Measurements from ENCODE around the gene SLC18A3.

Gene SLC18A3

DNA sequence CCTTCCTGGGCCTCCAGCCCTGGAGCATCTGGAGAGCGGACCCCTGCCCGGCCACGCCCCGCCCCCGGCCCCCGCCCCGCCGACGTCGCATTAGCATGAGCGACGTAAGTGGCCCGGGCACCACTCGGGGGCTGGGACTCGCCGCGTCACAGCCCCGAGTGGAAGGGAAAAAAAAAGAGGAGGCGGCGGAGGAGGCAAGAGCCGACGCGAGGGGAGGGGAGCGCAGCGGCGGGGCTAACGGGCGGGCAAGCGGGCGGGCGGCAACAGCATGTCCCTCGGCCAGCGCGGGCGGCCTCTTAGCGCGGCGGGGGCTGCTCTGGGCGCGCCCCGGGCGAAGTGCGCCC, at the start of gene SLC18A3:
TSS of gene SLC18A3 (plus strand) at position 197 of the 344 bp plus-strand sequence. CDS start 431 bp downstream, outside the sequence.
- no peak for DNase-seq (ENCODE audit: low spot score)

GRCh38 chr10:49560526-49560925, 49.6 kb upstream of the SLC18A3 start:
- DNase-seq (ENCODE audit: low spot score) = no peak

DNA sequence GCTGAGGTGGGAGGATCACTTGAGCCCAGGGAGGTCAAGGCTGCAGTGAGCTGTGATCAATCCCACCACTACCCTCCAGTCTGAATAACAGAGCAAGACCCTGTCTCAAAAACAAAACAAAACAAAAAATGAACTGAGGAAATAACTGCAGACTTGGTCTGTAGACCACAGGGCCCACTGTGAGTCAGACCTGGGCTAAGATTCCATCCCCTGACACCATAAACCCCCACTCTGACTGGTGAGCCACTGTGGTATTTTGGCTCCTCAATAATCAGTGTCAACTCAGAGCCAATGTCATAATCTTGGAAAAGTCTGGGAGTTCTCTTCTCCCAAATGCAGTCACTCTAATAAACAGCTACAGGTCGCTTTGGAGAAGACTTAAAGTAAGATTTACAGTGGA, 47.2 kb upstream of the SLC18A3 start:
- DNase-seq (ENCODE audit: low spot score) = no peak

DNA sequence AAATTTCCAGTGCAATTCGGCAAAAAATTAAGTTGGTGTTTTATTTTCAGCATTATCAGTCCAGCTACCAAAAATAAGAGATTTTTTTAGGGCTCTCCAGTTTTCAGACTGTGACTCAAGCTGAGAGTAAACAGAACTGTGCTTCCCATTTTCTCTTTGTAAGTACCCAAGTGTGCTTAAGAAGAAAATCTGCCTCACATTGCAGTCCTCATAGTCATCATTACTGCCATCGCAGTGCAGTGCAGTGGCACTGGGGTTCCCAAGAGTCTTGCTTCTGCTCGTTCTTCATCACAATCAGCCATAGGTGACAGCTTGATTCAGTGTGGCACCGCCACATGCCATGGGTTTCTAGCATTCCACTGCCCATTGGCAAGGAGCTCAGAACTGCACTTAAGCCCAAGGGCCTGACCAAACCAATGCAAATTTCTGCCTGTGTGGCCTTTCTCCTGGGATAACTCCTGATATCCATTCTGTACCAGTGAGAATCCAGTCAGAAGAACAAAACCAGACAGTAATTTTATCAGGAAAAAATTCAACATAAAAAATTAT, 45.6 kb upstream of the SLC18A3 start:
- DNase-seq (ENCODE audit: low spot score) = no peak

- DNase-seq (ENCODE audit: low spot score) = no peak
Observed at GRCh38 chr10:49567810-49568209, 42.3 kb upstream of the SLC18A3 start.

DNA sequence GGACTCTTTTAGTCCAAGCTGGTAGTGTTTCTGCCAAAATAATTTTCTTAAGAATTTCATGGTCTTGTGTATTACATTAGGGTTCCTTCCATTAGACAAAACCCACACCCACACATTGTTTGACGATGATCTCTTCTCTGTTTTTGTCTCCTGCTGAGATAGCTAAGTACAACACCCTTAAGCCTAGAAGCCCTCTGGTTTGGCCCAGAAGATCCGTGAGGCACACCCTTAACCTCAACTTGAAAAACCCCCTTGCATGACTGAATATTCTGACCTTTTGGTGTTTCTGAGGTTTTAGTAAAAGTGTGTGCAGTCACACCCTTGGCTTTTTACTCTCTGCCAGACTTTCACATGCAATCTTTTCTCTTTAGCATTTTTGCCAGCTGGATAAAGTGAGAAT, 41.9 kb upstream of the SLC18A3 start:
- no peak for DNase-seq (ENCODE audit: low spot score)

DNA sequence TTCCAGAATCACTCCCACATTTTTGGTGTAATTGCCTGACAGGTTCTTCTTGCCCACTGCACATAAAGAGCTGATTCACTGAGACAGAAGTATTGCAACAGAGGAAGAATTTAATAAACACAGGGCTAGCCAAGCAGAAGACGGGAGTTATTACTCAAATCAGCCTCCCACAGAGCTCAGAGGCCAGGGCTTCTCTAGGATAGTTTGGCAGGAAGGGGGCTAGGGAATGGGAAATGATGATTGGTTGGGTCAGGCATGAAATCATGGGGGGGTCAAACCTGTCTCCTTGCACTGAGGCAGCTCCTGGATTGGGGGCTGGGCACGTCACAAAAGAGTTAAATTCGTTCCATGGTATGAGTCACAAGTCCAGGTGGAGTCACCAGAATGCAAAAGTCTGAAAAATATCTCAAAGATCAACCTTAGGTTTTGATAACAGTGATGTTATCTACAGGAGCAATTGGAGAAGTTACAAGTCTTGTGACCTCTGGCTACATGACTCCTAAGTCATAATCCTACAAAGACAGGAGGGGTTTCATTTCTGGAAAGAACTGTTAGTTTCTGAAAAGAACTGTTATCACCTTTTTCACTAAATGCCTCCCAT, 41.0 kb upstream of the SLC18A3 start:
- DNase-seq (ENCODE audit: low spot score) = no peak

GRCh38 chr10:49571388-49571787, 38.7 kb upstream of the SLC18A3 start:
- DNase-seq (ENCODE audit: low spot score) = no peak

GRCh38 chr10:49572594-49573114, 37.5 kb upstream of the SLC18A3 start:
- no peak for DNase-seq (ENCODE audit: low spot score)

DNA sequence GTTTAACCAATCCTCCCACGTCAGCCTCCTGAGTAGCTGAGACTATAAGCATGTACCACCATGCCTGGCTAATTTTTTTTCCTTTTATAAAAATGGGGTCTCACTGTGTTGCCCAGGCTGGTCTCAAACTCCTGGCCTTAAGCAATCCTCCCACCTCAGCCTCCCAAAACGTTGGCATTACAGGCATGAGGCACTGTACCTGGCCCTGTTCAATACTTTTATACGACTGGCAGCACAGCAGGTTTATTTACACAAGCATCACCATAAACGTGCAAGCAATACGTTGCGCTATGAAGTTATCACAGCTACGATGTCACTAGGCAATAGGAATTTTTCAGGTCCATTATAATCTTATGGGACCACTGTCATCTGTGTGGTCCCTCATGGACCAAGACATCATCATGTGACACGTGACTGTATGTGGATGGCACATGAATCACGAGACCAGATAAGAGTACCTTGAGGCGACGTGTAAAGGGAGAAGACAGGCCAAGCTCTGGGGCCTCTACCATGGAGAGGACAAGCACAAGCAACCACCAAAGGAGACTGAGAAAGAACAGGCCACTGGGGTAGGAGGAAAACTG, 34.5 kb upstream of the SLC18A3 start:
- DNase-seq (ENCODE audit: low spot score) = no peak

DNA sequence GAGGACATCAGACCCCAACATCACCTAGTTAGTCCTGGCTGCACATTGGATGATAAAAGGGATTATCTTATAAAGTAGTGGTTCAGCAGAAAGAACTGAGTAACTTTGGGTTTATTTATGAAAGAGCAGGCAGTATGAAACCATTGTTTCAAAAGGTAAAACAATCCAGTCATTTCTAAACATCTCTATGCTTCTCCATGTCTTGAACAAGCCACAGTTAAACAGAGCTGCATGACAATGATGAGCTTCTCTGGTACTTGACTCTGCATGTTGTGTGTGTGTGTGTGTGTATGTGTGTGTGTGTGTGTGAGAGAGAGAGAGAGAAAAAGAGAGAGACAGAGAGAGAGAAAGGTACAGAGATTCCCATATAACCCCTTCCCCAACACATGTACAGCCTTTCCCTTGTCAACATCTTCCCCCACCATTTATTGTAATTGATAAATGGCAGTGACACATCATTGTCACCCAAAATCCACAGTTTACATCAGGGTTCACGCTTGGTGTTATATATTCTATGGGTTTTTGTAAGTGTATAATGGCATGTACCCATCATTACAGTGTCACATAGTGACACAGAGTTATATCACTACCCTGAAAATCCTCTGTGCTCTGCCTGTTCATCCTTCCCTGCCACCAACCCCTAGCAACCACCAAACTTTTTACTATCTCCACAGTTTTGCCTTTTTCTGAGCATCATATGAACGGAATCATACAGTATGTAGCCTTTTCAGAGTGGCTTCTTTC, 32.8 kb upstream of the SLC18A3 start:
- DNase-seq (ENCODE audit: low spot score) = no peak

- no peak for DNase-seq (ENCODE audit: low spot score)
Observed at GRCh38 chr10:49578392-49578791, 31.7 kb upstream of the SLC18A3 start.

- DNase-seq (ENCODE audit: low spot score) = no peak
Observed at GRCh38 chr10:49579621-49580020, 30.5 kb upstream of the SLC18A3 start.

DNA sequence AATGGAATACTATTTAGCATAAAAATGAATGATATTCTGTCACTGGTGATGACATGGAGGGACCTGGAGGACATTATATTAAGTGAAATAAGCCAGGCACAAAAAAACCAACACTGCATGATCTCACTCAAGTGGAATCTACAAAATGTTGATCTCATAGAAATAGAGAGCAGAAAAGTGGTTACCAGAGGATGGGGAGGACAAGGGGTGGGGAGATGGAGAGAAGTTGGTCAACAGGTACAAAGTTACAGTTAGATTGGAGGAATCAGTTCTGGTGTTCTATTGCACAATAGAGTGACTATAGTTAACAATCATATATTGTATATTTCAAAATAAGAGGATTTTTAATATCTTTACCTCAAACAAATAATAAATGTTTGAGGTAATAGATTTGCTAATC, 24.7 kb upstream of the SLC18A3 start:
- DNase-seq (ENCODE audit: low spot score) = no peak

DNA sequence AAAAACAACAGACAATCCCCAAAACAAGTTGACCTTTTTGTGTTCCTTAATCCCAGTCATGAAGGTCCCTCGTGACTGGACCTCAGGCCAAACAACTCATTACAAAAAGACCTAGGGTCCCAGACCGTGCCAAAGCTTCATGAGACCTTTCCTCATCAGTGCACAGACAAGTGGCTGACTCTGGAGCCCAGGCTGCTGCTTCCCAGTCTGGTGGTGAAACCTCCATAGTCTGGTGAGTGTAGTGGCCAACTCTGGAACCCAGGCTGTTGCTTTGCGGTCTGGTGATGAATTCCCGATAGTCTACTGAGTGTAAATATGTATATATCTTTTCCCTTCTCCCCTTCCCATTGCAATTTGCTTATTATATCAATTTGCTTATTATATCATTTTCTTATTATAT, 22.1 kb upstream of the SLC18A3 start:
- DNase-seq (ENCODE audit: low spot score) = no peak

- DNase-seq (ENCODE audit: low spot score) = peak; percentile 72
Observed at GRCh38 chr10:49592726-49593563, 17.2 kb upstream of the SLC18A3 start.

GRCh38 chr10:49593564-49593875, 16.6 kb upstream of the SLC18A3 start:
- no peak for DNase-seq (ENCODE audit: low spot score)

DNA sequence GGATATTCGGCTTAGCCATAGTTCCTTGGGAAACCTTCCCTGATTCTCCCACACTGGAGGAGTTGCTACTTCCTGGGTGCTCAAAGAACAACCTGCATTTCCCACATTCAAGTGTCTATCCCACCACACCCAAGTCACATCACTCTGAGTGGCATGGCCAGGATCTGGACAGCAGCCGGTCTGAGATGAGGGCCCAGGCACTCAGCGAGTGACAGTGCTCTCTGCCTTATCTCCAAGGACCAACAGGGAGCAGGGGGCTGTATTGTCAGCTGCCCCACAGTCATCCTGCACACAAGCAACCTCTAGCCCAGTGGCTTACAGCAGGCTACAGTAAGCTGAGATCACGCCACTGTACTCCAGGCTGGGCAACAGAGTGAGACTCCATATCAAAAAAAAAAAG, 16.1 kb upstream of the SLC18A3 start:
- peak; percentile 6 for DNase-seq (ENCODE audit: low spot score)

- peak; percentile 80 for DNase-seq (ENCODE audit: low spot score)
Observed at GRCh38 chr10:49594594-49594993, 15.5 kb upstream of the SLC18A3 start.

DNA sequence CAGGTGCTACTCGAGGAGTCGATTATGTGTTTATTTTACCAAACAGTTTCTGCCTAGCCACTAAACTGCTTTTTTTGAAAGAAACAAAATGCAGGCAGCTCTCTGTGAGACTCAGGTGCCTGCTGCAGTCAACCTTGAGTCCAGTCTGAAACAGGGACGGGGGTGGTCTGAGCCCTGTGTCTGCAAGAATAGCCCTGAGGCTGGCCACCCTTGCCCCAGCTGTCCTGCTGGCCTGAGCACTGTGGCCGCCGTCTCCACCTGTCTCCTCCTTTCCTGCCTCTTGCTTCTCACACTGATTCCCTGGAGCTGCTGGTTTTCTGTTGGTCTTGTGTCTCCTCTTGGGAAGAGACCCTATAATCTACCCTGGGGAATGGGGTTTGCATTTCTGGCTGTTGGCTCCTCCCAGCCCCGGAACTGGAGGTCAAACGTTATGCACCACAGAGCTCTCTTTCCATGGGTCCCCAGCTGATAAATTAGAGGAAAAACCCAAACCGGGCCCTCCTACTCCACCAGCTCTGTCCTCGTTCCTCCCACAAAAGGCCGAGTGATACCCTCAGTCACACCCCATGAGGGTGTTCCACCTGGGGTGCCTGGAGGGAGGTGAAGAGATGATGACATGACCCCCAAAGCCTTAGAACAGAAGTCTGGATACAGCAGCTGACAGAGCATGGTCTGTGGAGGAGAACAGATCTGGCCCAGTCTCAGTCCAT, 15.0 kb upstream of the SLC18A3 start:
- peak; percentile 3 for DNase-seq (ENCODE audit: low spot score)

DNA sequence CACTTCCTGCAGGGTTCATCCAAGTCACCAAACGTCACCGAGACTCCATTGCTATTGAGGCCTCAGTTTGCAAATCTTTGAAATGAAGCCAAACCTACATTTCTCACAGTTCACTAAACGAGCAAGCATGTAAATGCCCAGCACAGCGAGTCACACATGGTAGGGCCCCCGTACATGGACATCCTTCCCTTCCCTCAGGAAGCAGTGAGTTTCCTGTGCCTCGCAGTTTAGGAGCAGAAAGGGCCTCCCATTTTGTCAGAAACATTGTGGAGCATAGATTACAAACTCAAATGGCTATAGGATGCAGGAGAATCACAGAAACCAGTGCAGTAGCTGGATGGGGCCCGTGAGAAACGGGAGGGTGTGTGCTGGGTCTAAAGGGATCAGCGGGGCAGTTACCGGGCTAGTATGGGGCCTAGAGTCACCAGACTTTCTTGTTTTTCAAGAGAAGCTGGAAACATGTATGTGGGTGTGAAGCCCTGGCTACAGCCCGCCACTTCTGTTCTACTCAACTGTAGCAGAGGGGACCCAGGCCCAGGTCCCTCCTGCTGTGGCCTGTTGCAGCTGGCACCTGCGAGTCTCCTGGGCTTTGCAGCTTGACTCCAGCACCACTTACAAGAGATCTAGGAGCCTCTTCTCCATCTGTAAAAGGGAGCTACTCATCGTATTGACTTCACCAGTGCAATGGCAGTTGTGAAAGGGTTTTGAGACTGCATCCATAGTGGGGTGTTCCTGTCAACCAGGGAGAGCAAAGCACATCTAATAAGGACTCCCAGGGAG, 14.2 kb upstream of the SLC18A3 start:
- peak; percentile 2 for DNase-seq (ENCODE audit: low spot score)
